GM19395 (cell line): ENCODE measurements around the gene TMED8.

Experiments used
- ATAC-seq: cut with Tn5 transposase; IDR thresholded peaks from one replicate; pipeline ENCODE4 v1.9.1; 2021; ENCODE audit warnings: mild to moderate bottlenecking, moderate library complexity; ENCODE audit not compliant: unreplicated experiment

Gene TMED8

GRCh38 chr14:77302926-77303325, 74.0 kb downstream of the TMED8 start:
- no peak for ATAC-seq

GRCh38 chr14:77301103-77301502, 75.8 kb downstream of the TMED8 start:
- ATAC-seq: peak; percentile 53

DNA sequence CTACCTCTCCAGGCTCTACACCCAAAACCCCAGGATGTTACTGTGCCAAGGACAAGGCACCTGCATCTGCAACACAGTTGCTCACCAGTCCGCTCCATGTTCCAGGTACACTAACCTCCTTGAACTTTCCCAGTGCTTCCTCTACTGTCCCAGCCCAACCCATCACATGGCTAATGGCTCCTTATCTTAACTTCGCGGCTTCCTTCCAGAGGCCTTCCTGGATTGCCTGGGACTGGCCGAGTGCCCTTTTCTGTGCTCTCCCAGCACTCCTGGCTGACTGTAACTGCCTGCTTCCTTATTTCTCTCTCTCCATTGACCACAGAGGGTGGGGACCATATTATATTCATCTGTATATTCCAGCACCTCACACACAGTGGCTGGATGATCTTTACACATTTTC, 77.1 kb downstream of the TMED8 start:
- ATAC-seq: no peak

- ATAC-seq: no peak
Measured at GRCh38 chr14:77296906-77297305, 80.0 kb downstream of the TMED8 start.

- no peak for ATAC-seq
Measured at GRCh38 chr14:77296155-77296554, 80.7 kb downstream of the TMED8 start.

GRCh38 chr14:77290705-77291104, 86.2 kb downstream of the TMED8 start:
- no peak for ATAC-seq

DNA sequence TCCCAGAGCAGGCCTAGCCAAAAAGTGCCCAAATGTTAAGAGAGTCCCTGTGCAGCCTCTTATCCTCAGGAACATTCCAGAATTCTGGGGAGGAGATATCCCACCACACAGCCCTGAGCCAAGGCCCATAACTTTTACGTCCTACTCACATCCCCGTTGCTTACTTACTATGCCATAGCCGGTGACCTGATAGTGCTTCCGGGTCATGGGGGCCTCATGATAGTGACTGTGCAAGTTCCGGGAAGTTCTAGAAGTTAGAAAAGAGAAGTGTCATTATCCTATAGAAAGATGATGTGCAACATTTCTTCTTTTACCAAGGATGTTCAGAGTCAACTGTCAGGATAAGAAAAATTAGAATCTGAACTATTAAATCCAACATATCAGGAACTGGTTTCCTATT, 90.3 kb downstream of the TMED8 start:
- no peak for ATAC-seq
